RWPE1 (cell line): Measurements from ENCODE around the gene TGM5.

ENCODE experiments used
- CTCF ChIA-PET: fragments of 350-600 bp; sonication (Branson Sonifier 250); formaldehyde crosslinking; extraction: SDS; loops from one replicate; lab custom pipeline; 2021; lab: Yijun Ruan, JAX
- POLR2A ChIA-PET: fragments of 400-600 bp; formaldehyde crosslinking; extraction: SDS; loops from one replicate; lab custom pipeline; 2020; ENCODE audit warnings: antibody characterized with exemption; ENCODE audit not compliant: low non-redundant PET; lab: Yijun Ruan, JAX
- DNase-seq: peaks from one replicate; pipeline ENCODE4 v3.0.0; 2012; ENCODE audit warnings: low spot score
- H3K27ac ChIP-seq: fragments of 450-650 bp; 2 replicates; pipeline ENCODE4 v1.5.1; 2017
- TF ChIP-seq, protein P1 (sequence below): fragments of 450-650 bp; conservative IDR thresholded peaks from 2 replicates; pipeline ENCODE4 v1.5.1; 2017; ENCODE audit warnings: low read depth, mild to moderate bottlenecking

TGM5 gene

DNA sequence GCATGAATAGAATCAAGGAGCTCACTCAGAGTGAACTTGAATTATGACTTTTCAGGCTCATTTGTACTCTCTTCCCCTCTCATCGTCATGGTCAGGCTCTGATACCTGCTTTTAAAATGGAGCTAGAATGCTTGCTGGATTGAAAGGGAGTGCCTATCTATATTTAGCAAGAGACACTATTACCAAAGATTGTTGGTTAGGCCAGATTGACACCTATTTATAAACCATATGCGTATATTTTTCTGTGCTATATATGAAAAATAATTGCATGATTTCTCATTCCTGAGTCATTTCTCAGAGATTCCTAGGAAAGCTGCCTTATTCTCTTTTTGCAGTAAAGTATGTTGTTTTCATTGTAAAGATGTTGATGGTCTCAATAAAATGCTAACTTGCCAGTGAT is 71.9 kb downstream of the TGM5 start:
- no peak for DNase-seq
- TF ChIP-seq, protein P1, sequence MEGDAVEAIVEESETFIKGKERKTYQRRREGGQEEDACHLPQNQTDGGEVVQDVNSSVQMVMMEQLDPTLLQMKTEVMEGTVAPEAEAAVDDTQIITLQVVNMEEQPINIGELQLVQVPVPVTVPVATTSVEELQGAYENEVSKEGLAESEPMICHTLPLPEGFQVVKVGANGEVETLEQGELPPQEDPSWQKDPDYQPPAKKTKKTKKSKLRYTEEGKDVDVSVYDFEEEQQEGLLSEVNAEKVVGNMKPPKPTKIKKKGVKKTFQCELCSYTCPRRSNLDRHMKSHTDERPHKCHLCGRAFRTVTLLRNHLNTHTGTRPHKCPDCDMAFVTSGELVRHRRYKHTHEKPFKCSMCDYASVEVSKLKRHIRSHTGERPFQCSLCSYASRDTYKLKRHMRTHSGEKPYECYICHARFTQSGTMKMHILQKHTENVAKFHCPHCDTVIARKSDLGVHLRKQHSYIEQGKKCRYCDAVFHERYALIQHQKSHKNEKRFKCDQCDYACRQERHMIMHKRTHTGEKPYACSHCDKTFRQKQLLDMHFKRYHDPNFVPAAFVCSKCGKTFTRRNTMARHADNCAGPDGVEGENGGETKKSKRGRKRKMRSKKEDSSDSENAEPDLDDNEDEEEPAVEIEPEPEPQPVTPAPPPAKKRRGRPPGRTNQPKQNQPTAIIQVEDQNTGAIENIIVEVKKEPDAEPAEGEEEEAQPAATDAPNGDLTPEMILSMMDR = no peak
- ChIA-PET POLR2A (no interaction called here), CTCF (interaction anchor here (0.6 to 2.2 kb wide), 4 partner anchors 9 to 108 kb away, joined by 3 to 9 read pairs (median 5); no protein-coding TSS in a partner anchor)
- no peak overlapping the region for H3K27ac ChIP-seq

DNA sequence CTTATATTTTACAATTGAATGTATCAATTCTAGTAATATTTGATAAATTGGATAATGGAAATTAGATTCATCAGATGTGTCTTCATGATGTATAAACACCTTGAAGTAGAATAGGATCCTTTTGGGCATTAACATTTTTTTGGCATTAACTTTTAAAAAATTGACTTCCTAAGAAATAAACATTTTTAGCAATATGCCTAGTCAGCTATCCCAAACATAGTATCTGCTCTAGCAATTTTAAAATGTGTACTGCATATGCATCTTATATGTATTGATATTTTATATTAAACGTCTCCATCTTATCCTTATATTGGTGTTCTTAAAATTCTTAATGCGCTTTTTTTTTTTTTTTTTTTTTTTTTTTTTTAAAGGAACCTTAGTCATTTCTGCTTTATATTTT is 73.0 kb downstream of the TGM5 start:
- no peak for DNase-seq
- CTCF ChIA-PET = interaction anchor here (1.2 to 2.2 kb wide), 2 partner anchors 11 to 92 kb away, joined by 4 to 9 read pairs; no protein-coding TSS in a partner anchor
- TF ChIP-seq, protein P1 = no peak
- no peak overlapping the region for H3K27ac ChIP-seq
- POLR2A ChIA-PET = no interaction called here

GRCh38 chr15:43190178-43190577 is 76.5 kb downstream of the TGM5 start:
- DNase-seq = no peak
- ChIA-PET POLR2A (no interaction called here), CTCF (interaction anchor here (0.5 to 1.1 kb wide), 2 partner anchors 95 to 234 kb away, joined by 3 read pairs; no protein-coding TSS in a partner anchor)
- H3K27ac ChIP-seq = no peak overlapping the region
- TF ChIP-seq, protein P1 = no peak

DNA sequence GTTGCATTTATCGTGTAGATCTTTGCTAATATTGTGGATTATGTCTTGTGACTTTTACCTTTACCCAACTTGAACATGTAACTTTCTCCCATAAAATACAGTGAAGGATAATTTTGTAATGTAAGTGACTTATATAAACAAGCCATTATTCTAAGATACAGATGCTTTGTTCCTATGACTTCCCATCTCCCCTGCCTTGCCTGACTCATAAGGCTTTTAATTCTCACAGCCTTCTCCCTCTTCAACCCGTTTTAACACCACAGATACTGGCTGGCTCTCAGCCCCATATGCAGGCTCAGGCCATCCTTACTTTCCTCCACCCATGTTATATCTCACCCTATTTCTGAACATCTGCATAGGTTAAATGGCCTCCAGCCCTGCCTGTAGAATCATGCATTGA is 77.4 kb downstream of the TGM5 start:
- TF ChIP-seq, protein P1 = no peak
- ChIA-PET POLR2A (no interaction called here), CTCF (interaction anchor here (1.1 kb wide), 1 partner anchor 96 kb away, joined by 3 read pairs; no protein-coding TSS in a partner anchor)
- H3K27ac ChIP-seq = no peak overlapping the region
- no peak for DNase-seq

DNA sequence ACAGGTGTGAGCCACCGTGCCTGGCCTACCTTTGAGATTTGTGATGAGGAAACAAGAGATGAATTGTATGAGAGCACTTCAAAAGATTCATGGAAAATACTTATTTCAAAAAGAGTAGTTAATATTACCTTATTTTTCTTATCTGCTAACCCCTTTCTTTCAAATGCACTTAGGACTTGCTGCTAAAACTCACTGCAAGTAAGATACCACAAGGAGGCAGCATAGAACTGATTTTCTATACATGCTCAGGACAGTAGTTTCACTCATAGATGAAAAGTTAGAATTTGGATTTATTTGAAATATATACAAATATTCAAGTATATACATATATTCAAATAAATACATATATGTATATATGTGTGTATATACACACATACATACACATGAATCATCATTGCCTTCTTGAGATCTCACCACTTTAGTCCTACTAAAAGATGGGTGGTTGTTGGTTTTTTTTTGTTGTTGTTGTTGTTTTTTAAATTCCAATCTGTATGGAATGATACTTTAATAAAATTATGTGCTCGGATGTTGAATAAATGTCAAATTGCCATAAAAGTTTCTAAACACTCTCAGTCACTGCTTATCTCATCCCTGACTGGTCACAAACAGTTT is 79.1 kb downstream of the TGM5 start:
- DNase-seq = peak; percentile 51

GRCh38 chr15:43186003-43186353 is 80.8 kb downstream of the TGM5 start:
- ChIA-PET POLR2A (no interaction called here), CTCF (interaction anchor here (0.7 to 1.4 kb wide), 3 partner anchors 18 to 100 kb away, joined by 6 to 7 read pairs (median 6); no protein-coding TSS in a partner anchor)
- no peak for DNase-seq
- H3K27ac ChIP-seq = peak overlapping the region; percentile 74
- TF ChIP-seq, protein P1 = no peak

More for the DNA sequence above, 79.1 kb downstream of the TGM5 start:
- TF ChIP-seq, protein P1 = peak; percentile 75
- CTCF ChIA-PET = interaction anchor here (1.0 kb wide), 1 partner anchor 17 kb away, joined by 3 read pairs; no protein-coding TSS in a partner anchor
- H3K27ac ChIP-seq = no peak overlapping the region
- POLR2A ChIA-PET = no interaction called here
